HEK293T (cell line): ENCODE results near the gene CCDC83.
A peak's percentile ranks its signal among the peaks of the same experiment; 100 is the strongest.

Experiments used
- ARNT ChIP-seq: fragments of 450-650 bp; IDR thresholded peaks from 2 replicates; pipeline ENCODE4 v1.6.1; 2017; ENCODE audit warnings: mild to moderate bottlenecking
- BHLHE40 ChIP-seq: fragments of 450-650 bp; IDR thresholded peaks from 2 replicates; pipeline ENCODE4 v1.6.1; 2016; ENCODE audit warnings: mild to moderate bottlenecking, moderate library complexity, borderline replicate concordance
- ELF4 ChIP-seq: fragments of 450-650 bp; IDR thresholded peaks from 2 replicates; pipeline ENCODE4 v1.6.1; 2017; ENCODE audit warnings: antibody characterized with exemption
- FOXA1 ChIP-seq: fragments of 450-650 bp; IDR thresholded peaks from 2 replicates; pipeline ENCODE4 v1.6.1; 2016; ENCODE audit warnings: mild to moderate bottlenecking
- FOXK2 ChIP-seq: fragments of 450-650 bp; IDR thresholded peaks from 2 replicates; pipeline ENCODE4 v1.6.1; 2016; ENCODE audit warnings: mild to moderate bottlenecking
- FOXM1 ChIP-seq: fragments of 450-650 bp; IDR thresholded peaks from 2 replicates; pipeline ENCODE4 v1.6.1; 2017; ENCODE audit warnings: mild to moderate bottlenecking, borderline replicate concordance
- HDGF ChIP-seq: fragments of 450-650 bp; IDR thresholded peaks from 2 replicates; pipeline ENCODE4 v1.6.1; 2017; ENCODE audit warnings: antibody characterized with exemption, borderline replicate concordance
- L3MBTL2 ChIP-seq: fragments of 450-650 bp; conservative IDR thresholded peaks from 2 replicates; pipeline ENCODE4 v1.6.1; 2016; ENCODE audit warnings: mild to moderate bottlenecking
- LEF1 ChIP-seq: fragments of 450-650 bp; IDR thresholded peaks from 2 replicates; pipeline ENCODE4 v1.6.1; 2017; ENCODE audit warnings: mild to moderate bottlenecking, borderline replicate concordance
- NFRKB ChIP-seq: fragments of 450-650 bp; IDR thresholded peaks from 2 replicates; pipeline ENCODE4 v1.6.1; 2016; ENCODE audit warnings: mild to moderate bottlenecking, moderate library complexity
- PKNOX1 ChIP-seq: fragments of 450-650 bp; IDR thresholded peaks from 2 replicates; pipeline ENCODE4 v1.6.1; 2016
- SP1 ChIP-seq: fragments of 450-650 bp; IDR thresholded peaks from 2 replicates; pipeline ENCODE4 v1.6.1; 2017
- TARDBP ChIP-seq: fragments of 450-650 bp; IDR thresholded peaks from 2 replicates; pipeline ENCODE4 v1.6.1; 2016
- ZNF384 ChIP-seq: fragments of 450-650 bp; IDR thresholded peaks from 2 replicates; pipeline ENCODE4 v1.6.1; 2016

- TF ChIP-seq ELF4 (no peak), FOXM1 (no peak), BHLHE40 (no peak), TARDBP (no peak), ARNT (no peak), FOXK2 (no peak), PKNOX1 (no peak), SP1 (no peak), NFRKB (no peak), ZNF384 (0 out of 2 replicates have a peak, but pooled peaks have one; percentile 13), HDGF (no peak), LEF1 (no peak), FOXA1 (no peak), L3MBTL2 (no peak)
Measured at GRCh38 chr11:85854212-85854556, 999 bp upstream of the CCDC83 start.
